Measurements from ENCODE around the gene TGFBR3. TPM values are rescaled to one million over a fixed set of nuclear protein-coding genes. Genes with fewer than 3 reads are reported as not detected.

Gene TGFBR3
- total RNA-seq, 1 donor: 32.2 TPM

- H3K4me1 ChIP-seq (ENCODE audit: insufficient read depth, low read length): peaks cover 52% of the 10 kb centered on the region
- H3K4me3 ChIP-seq (ENCODE audit: insufficient read depth, low read length): no peak overlapping the region
- peaks cover 4% of the 10 kb centered on the region for H3K36me3 ChIP-seq (ENCODE audit: insufficient read depth, low read length)
- no peak overlapping the region for H2AFZ ChIP-seq (ENCODE audit: low read length)
- DNase-seq (ENCODE audit: insufficient read length, low spot score, missing footprints): peak; percentile 51
- no peak for TF ChIP-seq CTCF (IDR thresholded peaks at IDR 0.05; ENCODE audit: extremely low read depth, low read depth, low read length)
- H3K27me3 ChIP-seq (ENCODE audit: insufficient read depth, low read length): no peaks in the 10 kb centered on the region
- no peaks in the 10 kb centered on the region for H4K20me1 ChIP-seq (ENCODE audit: insufficient read depth, low read length)
- no peaks in the 10 kb centered on the region for H3K9me3 ChIP-seq (ENCODE audit: low read depth, low read length)
- peak overlapping the region; percentile 89 for H3K27ac ChIP-seq (ENCODE audit: low read depth, low read length)
- H3K79me2 ChIP-seq (ENCODE audit: insufficient read depth, low read length): no peaks in the 10 kb centered on the region
- H3K4me2 ChIP-seq (ENCODE audit: insufficient read depth, low read length): peak overlapping the region; percentile 71
Measured at GRCh38 chr1:91699339-91699974, 186.5 kb downstream of the TGFBR3 start.

- Histone ChIP-seq H4K20me1 (ENCODE audit: insufficient read depth, low read length) (no peaks in the 10 kb centered on the region), H3K27ac (ENCODE audit: low read depth, low read length) (peak overlapping the region; percentile 89), H3K27me3 (ENCODE audit: insufficient read depth, low read length) (no peaks in the 10 kb centered on the region), H3K36me3 (ENCODE audit: insufficient read depth, low read length) (peaks cover 4% of the 10 kb centered on the region), H3K4me1 (ENCODE audit: insufficient read depth, low read length) (peaks cover 60% of the 10 kb centered on the region), H3K4me3 (ENCODE audit: insufficient read depth, low read length) (no peak overlapping the region), H3K9me3 (ENCODE audit: low read depth, low read length) (no peaks in the 10 kb centered on the region), H3K4me2 (ENCODE audit: insufficient read depth, low read length) (peak overlapping the region; percentile 58), H3K79me2 (ENCODE audit: insufficient read depth, low read length) (no peaks in the 10 kb centered on the region), H2AFZ (ENCODE audit: low read length) (no peak overlapping the region)
- TF ChIP-seq CTCF (IDR thresholded peaks at IDR 0.05; ENCODE audit: extremely low read depth, low read depth, low read length): no peak
- DNase-seq (ENCODE audit: insufficient read length, low spot score, missing footprints): no peak
Measured at GRCh38 chr1:91697861-91698260, 188.1 kb downstream of the TGFBR3 start.

- peak overlapping the region; percentile 89 for H3K27ac ChIP-seq (ENCODE audit: low read depth, low read length)
- peaks cover 4% of the 10 kb centered on the region for H3K36me3 ChIP-seq (ENCODE audit: insufficient read depth, low read length)
- no peak overlapping the region for H2AFZ ChIP-seq (ENCODE audit: low read length)
- TF ChIP-seq CTCF (IDR thresholded peaks at IDR 0.05; ENCODE audit: extremely low read depth, low read depth, low read length): no peak
- no peak for DNase-seq (ENCODE audit: insufficient read length, low spot score, missing footprints)
- H3K4me1 ChIP-seq (ENCODE audit: insufficient read depth, low read length): peaks cover 60% of the 10 kb centered on the region
- H3K4me3 ChIP-seq (ENCODE audit: insufficient read depth, low read length): no peak overlapping the region
- peak overlapping the region; percentile 58 for H3K4me2 ChIP-seq (ENCODE audit: insufficient read depth, low read length)
- H4K20me1 ChIP-seq (ENCODE audit: insufficient read depth, low read length): no peaks in the 10 kb centered on the region
- no peaks in the 10 kb centered on the region for H3K27me3 ChIP-seq (ENCODE audit: insufficient read depth, low read length)
- no peaks in the 10 kb centered on the region for H3K79me2 ChIP-seq (ENCODE audit: insufficient read depth, low read length)
- H3K9me3 ChIP-seq (ENCODE audit: low read depth, low read length): no peaks in the 10 kb centered on the region
Measured at GRCh38 chr1:91697416-91697815, 188.5 kb downstream of the TGFBR3 start.

GRCh38 chr1:91696321-91696720 lies 189.6 kb downstream of the TGFBR3 start:
- no peak overlapping the region for H3K4me3 ChIP-seq (ENCODE audit: insufficient read depth, low read length)
- H3K27ac ChIP-seq (ENCODE audit: low read depth, low read length): no peak overlapping the region
- H3K27me3 ChIP-seq (ENCODE audit: insufficient read depth, low read length): no peaks in the 10 kb centered on the region
- no peaks in the 10 kb centered on the region for H3K79me2 ChIP-seq (ENCODE audit: insufficient read depth, low read length)
- H3K9me3 ChIP-seq (ENCODE audit: low read depth, low read length): no peaks in the 10 kb centered on the region
- peaks cover 4% of the 10 kb centered on the region for H3K36me3 ChIP-seq (ENCODE audit: insufficient read depth, low read length)
- no peak for DNase-seq (ENCODE audit: insufficient read length, low spot score, missing footprints)
- no peaks in the 10 kb centered on the region for H4K20me1 ChIP-seq (ENCODE audit: insufficient read depth, low read length)
- no peak overlapping the region for H2AFZ ChIP-seq (ENCODE audit: low read length)
- no peak overlapping the region for H3K4me2 ChIP-seq (ENCODE audit: insufficient read depth, low read length)
- H3K4me1 ChIP-seq (ENCODE audit: insufficient read depth, low read length): peaks cover 52% of the 10 kb centered on the region
- no peak for TF ChIP-seq CTCF (IDR thresholded peaks at IDR 0.05; ENCODE audit: extremely low read depth, low read depth, low read length)
